Measurements from ENCODE around the gene TLK1.

The TLK1 gene

DNA sequence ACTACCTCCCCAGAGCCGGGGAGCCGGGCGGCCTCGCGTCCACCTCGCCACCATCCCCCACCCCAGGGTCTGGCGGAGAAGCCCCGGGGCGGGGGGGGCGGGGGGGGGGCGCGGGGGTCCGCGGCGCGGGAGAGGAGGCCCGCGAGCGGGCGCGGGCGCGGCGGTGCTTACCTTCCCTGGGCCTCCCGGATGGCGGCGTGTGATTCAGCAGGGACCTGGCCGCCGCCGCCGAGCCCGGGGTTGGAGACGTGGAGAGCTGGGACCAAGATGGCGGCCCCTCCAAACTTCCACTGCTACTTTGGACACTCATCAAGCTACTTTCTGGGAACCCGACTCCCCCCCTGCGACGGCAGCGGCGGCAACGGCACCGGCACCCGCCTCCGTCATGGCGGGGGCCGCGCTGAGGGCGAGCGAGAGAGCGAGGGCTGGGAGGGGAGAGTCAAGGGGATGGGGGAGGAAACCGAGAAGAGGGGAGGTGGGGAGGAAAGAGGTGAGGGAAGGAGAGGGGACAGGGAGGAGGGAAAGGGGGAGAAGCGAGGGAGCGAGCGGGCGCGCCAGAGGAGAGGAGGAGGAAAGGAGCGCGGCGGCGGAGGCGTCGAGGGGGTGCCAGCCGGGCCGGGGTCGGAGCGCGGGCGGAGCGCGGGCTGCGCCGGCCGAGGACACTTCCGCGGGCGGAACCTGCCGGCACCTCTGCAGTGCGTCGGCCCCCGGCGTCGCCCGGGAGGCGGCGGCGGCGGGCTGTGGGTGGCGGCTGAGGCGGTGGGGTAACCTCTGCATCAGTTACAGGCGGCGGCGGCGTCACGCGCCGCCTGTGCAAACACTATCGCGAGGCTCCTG, at the start of gene TLK1:
TLK1 (minus strand) TSS at position 775 of the 837 bp plus-strand sequence; CDS start at position 310, 465 bp downstream.
- peak; percentile 47 to 77 for DNase-seq (ENCODE audit: low read depth in 2 of 2)

GRCh38 chr2:171210216-171210863, 49.6 kb upstream of the TLK1 start:
- no peak for DNase-seq (ENCODE audit: low read depth in 2 of 2)

- no peak for DNase-seq (ENCODE audit: low read depth in 2 of 2)
These were observed 48.0 kb upstream of the TLK1 start for GRCh38 chr2:171208657-171209056.

GRCh38 chr2:171206422-171207115, 45.9 kb upstream of the TLK1 start:
- no peak for DNase-seq (ENCODE audit: low read depth in 2 of 2)

GRCh38 chr2:171205551-171205950, 44.9 kb upstream of the TLK1 start:
- no peak for DNase-seq (ENCODE audit: low read depth in 2 of 2)

DNA sequence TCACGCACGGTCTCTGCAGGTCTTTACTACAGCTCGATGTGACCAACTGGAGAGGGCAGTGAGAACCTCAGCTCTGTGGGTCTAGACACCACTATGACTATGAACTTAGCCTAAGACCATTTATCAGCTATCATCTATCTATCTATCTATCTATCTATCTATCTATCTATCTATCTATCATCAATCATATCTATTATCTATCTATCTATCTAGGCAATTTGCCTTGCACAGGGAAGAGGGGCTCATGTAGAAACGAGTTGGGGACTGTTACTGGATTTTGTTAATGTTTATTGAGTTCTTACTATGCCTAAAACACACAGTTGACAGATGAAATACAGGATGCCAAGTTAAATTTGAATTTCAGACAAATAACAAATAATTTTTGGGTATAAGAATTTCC, 41.1 kb upstream of the TLK1 start:
- DNase-seq (ENCODE audit: low read depth in 2 of 2), result no peak

DNA sequence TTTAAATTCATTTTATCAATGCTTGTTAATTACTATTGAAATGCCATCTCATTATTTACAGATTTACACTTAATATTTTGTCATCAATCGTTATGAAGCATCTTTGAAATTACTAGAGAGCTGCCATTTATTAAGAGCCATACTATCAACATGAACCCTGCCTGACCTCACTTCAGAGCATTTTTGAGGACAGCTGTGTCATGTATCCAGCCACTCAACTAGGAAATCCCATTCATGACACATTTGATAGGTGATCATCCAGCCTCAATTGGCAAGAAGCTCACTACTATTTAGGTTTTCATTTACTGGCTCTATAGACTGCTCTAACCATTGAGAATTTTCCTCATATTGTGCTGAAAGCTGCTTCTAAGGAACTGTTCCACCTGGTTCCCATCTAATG, 40.6 kb upstream of the TLK1 start:
- DNase-seq (ENCODE audit: low read depth in 2 of 2), result no peak

DNA sequence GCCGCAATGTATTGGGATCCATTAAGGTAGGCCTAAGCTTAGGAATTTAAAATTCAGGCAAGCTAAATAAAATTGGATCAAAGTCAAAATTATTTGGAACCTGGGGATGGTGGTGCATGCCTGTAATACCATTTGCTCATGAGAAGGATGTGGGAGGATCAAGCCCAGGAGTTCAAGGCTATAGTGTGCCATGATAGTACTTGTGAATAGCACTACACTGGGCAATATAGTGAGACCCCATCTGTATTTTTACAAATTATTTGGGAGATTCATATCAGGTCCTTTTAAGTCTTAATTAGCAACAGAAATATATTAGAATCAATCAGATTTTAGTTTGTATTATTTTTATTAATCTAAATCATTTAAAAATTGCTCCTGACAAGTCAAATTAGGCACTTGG, 39.8 kb upstream of the TLK1 start:
- no peak for DNase-seq (ENCODE audit: low read depth in 2 of 2)

- no peak for DNase-seq (ENCODE audit: low read depth in 2 of 2)
These were observed 30.3 kb upstream of the TLK1 start for GRCh38 chr2:171191021-171191420.

- no peak for DNase-seq (ENCODE audit: low read depth in 2 of 2)
These were observed 27.1 kb upstream of the TLK1 start for GRCh38 chr2:171187819-171188218.

DNA sequence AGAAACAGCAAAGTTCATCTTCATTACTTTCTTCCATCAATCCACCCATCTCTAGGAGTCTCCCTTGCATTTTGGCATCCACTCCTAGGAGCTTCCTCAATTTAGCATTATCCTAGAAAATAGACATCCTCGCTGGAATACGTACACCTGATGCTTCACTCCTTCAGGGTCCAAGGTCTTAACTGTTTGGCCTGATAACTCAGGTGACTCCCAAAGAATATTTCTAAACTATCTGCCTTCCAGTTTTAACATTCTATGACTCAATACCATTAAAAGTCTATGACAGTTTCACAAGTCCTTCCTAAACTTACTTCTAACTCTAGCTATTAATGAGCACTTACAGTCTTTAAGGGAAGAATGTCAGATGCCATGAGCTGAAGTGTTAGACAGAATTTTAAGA, 26.5 kb upstream of the TLK1 start:
- DNase-seq (ENCODE audit: low read depth in 2 of 2), result no peak

DNA sequence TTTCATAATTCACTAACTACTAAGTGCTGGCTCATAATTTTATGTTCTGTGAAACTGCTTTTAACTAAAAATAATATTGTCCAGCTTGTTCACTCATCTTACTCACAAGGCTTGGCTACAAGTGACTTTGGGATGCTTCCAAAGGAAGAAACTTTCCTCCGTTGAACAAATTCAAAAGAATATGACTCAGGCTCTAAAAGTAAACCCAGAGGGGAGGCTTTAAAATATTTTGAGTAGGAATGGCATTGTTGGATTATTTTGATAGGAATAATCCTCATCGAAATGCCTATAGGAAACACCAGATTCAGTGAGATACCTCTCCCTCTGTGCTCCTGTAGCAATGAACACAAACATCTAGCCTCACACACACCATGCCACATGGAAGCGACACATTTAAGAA, 25.2 kb upstream of the TLK1 start:
- no peak for DNase-seq (ENCODE audit: low read depth in 2 of 2)

DNA sequence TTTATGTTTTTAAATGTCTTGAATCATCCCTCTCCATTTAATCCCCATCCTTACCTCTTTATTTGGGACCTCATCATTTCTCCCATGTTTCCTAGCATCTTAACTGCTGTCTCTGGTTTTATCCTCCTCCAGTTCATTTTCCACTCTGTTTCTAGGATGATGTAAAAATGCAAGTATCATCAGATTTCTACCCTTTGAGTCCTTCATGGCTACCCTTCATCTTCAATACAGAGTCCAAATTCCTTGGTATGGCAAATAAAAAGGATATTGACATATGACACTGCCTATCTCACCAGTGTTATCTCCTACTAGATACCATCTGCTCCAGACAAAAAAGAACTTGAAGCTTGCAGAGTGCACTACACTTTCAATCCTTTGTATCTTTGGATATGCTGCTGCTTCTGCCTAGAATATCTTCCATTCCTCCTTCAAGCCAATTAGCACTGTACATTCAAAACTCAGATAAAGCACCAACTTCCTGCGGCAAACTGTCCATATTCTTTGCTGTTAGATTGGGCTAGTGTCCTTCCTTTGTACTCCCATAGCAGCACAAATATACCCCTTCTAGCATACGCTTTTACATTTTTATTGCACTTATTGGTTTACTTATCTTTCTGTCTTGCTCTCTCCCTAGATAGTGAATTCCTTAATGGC, 24.6 kb upstream of the TLK1 start:
- DNase-seq (ENCODE audit: low read depth in 2 of 2), result no peak

DNA sequence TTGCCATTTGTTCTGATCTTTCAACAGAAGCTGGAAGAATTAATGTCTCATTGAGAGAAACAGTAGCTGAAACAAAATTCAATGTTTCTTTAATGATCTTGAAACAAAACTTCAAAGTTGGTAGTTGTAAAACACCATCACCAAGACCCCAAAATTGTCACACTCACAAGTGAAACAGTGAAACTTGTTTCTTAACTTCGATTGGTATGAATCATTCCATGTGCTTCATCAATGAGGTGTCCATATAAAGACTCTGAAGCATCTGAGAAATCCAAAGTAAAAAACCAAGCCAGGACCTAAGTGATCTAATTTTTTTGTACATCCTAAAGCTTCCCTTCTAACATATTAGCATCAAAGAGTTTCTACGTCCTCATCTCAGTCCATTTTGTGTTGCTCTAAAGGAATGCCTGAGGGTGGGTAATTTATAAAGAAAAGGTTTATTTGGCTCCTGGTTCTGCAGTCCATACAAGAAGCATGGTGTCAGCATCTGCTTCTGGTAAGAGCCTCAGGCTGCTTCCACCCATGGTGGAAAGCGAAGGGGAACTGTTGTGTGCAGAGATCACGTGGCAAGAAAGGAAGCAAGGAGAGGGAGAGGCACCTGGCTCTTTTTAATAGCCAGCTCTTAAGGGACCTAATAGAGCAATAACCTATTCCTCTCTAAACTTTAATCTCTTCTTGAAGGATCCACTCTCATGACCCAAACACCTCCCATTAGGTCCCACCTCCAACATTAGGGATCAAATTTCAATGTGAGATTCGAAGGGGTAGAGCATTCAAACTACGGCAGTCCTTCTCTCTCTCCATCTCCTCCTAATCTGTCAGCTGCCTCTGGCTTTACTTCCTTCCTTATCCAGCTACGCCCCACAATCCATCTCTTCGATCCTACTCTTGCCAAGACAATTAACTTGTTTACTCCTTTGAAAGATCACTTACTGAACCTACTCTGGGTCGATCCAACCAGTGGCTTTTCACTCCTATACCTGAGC, 20.7 kb upstream of the TLK1 start:
- no peak for DNase-seq (ENCODE audit: low read depth in 2 of 2)

GRCh38 chr2:171180229-171180930, 19.7 kb upstream of the TLK1 start:
- no peak for DNase-seq (ENCODE audit: low read depth in 2 of 2)

- no peak for DNase-seq (ENCODE audit: low read depth in 2 of 2)
These were observed 18.3 kb upstream of the TLK1 start for GRCh38 chr2:171178993-171179392.

- DNase-seq (ENCODE audit: low read depth in 2 of 2), result no peak
These were observed 15.8 kb upstream of the TLK1 start for GRCh38 chr2:171176516-171176915.

GRCh38 chr2:171174075-171174474, 13.4 kb upstream of the TLK1 start:
- DNase-seq (ENCODE audit: low read depth in 2 of 2), result no peak

GRCh38 chr2:171173087-171173486, 12.4 kb upstream of the TLK1 start:
- no peak for DNase-seq (ENCODE audit: low read depth in 2 of 2)

- DNase-seq (ENCODE audit: low read depth in 2 of 2), result no peak
These were observed 11.1 kb upstream of the TLK1 start for GRCh38 chr2:171171808-171172207.
